ENCODE data around the gene ZMIZ1.

GRCh38 chr10:79183468-79183865 is 114.7 kb downstream of the ZMIZ1 start:
- TF ChIP-seq CTCF (conservative IDR thresholded peaks at IDR 0.05 in 1 of 2, IDR thresholded peaks at IDR 0.05 in 1 of 2; ENCODE audit: low read depth in 1 of 2, low read length in 2 of 2) (no peak), EZH2 (IDR thresholded peaks at IDR 0.05; ENCODE audit: low read length, missing control alignments) (no peak)

Data from fibroblast of lung (primary cell).